Activated T-cell treated with anti-CD3 and anti-CD28 coated beads, Interleukin-2, amount 50 U/mL, for 4 hours (primary cell): ENCODE results near the gene RHBDF2. TPM values are rescaled to one million over a fixed set of nuclear protein-coding genes. Genes with fewer than 3 reads are reported as not detected.

Experiments used
- ATAC-seq, 2 donors: fragments of 200-7000 bp; cut with Tn5 transposase; one replicate each; pipeline ENCODE4 v1.10.0; 2021
- DNase-seq: peaks from one replicate; pipeline ENCODE4 v3.0.0-alpha.2; 2020
- H3K27me3 Mint-ChIP-seq: one replicate; pipeline ENCODE4 v1.8.0; 2021; ENCODE audit warnings: low read depth, mixed read lengths
- H3K36me3 Mint-ChIP-seq: one replicate; pipeline ENCODE4 v1.8.0; 2022; ENCODE audit warnings: mixed read lengths; ENCODE audit not compliant: insufficient read depth
- H3K4me1 Mint-ChIP-seq: one replicate; pipeline ENCODE4 v1.8.0; 2021; ENCODE audit warnings: low read depth, mixed read lengths
- H3K4me3 Mint-ChIP-seq: one replicate; pipeline ENCODE4 v1.8.0; 2021; ENCODE audit warnings: mild to moderate bottlenecking, moderate library complexity, mixed read lengths
- H3K9me3 Mint-ChIP-seq: one replicate; pipeline ENCODE4 v1.8.0; 2021; ENCODE audit warnings: mixed read lengths
- total RNA-seq, 3 donors: library from RNA; stranded (reverse); gene quantifications; one replicate each; pipeline ENCODE4 v1.2.1, GENCODE V29; 2021

Gene RHBDF2
- total RNA-seq, 3 donors from 2014 or later, result 29.5 to 37.0 (median 34.3) TPM

DNA sequence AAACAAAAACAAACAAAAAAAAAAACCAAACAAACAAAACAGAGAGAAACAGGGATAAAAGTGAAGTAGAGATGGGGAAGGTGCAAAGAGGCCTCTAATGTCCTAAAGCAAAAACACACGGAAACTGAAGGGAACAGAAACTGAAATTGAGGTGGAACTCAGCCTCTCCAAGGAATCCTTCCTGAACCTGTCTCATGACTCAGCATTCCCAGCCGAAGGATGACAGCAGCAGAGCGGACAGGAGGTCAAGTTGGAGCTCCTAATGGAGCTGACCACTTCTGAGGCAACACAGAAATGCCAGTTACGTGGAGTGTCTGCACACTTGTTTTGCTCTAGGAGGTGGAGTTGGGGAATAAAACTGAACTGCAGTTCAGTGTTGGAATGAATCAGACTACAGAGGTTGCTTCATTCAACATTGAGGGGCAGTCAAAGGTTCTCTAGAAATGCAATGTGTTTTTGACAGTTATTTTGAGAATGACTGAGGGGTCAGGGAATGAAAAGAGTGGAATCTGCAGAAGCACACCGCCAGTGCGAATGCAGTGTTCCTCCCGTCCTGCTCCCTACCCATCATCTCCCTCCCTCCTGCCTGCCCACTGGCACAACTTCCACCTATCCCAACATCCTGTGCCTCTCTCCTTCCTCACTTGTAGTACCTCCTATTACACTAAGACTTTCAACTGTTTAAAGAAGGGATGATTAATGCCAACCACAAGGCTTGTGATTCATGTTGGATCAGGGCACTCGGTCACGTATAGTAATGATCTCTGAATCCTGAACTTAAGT lies 54.6 kb downstream of the RHBDF2 start:
- no peak for DNase-seq
- H3K4me3 Mint-ChIP-seq, result no peak overlapping the region

DNA sequence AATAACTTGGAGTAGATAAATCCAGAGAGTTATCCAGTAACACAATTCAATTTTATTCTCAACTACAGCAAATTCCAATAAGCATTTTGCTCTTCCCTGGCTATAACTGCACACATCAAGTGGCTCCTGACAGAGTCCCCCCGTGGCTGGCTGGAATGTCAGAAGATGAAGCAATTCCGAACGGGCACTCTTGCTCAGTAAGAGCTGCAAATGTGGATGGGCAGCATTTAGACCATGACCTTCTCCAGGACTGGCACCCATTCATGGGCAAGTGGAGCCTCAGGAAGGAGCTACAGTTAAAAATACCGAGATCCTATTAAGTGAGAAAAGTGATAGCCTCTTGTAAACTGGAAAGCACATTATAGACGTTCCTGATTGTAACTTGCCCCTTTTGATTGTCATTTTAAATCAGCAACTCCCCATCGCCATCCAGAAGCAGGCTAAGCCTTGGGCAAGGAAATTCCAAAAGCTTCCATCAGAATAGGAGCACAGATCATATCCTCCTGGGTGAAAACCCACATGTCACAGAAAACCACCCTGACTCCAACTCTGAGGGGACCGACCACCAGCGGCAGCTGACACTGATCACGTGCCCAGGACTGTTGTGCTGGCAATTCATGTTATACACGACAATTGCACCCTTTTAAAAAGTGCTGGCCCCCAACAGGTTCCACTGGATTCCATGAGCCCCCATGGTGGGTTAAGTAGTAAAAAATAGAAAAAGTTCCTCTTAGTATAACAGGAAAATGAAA lies 55.4 kb downstream of the RHBDF2 start:
- Mint-ChIP-seq H3K36me3 (peaks cover 6% of the 10 kb centered on the region), H3K4me3 (no peak overlapping the region), H3K4me1 (peaks cover 79% of the 10 kb centered on the region), H3K9me3 (no peaks in the 10 kb centered on the region), H3K27me3 (no peaks in the 10 kb centered on the region)
- ATAC-seq (no peak), DNase-seq (no peak)

More for the DNA sequence above, 54.6 kb downstream of the RHBDF2 start:
- H3K9me3 Mint-ChIP-seq, result no peaks in the 10 kb centered on the region
- peaks cover 6% of the 10 kb centered on the region for H3K36me3 Mint-ChIP-seq
- peak; percentile 67 to 73 for ATAC-seq
- H3K27me3 Mint-ChIP-seq, result no peaks in the 10 kb centered on the region
- H3K4me1 Mint-ChIP-seq, result peaks cover 82% of the 10 kb centered on the region

DNA sequence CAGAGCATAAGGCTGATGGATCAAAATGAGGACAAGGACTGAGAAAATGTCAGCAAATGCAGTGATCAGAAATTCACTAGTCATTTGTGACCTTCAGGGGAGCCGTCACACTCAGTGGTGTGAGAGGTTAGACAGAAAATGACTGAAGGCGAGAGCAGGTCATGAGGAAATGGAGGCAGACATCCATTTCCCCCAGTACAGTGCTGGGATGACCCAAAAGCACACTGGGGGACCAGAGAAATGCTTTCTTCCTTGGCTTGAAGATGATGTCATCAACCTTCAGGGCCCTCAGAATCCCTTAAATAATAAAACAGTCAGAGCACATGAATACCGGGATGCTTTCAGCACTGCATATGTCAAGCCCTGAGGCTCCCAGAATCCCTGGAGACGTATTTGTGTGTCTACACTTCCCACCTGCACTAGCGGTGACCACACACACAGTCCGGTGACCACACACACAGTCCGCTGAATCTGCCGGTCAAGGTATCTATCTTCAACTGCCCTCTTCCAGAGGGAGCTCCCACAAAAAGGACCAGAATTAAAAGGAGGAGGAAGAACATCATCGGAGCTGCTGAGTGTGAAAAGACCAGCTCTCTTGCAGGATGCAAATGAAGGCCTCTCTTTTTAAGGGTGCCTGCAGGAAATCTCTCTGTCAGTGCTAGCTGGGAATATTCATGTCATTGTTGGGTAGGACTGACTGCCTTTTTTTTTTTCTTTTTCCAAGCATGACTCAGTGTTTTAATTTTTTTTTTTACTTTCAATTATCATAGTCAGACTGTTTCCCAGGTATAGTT lies 56.5 kb downstream of the RHBDF2 start:
- peaks cover 7% of the 10 kb centered on the region for H3K36me3 Mint-ChIP-seq
- H3K4me1 Mint-ChIP-seq, result peaks cover 77% of the 10 kb centered on the region
- ATAC-seq, result no peak
- H3K9me3 Mint-ChIP-seq, result no peaks in the 10 kb centered on the region
- DNase-seq, result no peak
- no peak overlapping the region for H3K4me3 Mint-ChIP-seq
- no peaks in the 10 kb centered on the region for H3K27me3 Mint-ChIP-seq

DNA sequence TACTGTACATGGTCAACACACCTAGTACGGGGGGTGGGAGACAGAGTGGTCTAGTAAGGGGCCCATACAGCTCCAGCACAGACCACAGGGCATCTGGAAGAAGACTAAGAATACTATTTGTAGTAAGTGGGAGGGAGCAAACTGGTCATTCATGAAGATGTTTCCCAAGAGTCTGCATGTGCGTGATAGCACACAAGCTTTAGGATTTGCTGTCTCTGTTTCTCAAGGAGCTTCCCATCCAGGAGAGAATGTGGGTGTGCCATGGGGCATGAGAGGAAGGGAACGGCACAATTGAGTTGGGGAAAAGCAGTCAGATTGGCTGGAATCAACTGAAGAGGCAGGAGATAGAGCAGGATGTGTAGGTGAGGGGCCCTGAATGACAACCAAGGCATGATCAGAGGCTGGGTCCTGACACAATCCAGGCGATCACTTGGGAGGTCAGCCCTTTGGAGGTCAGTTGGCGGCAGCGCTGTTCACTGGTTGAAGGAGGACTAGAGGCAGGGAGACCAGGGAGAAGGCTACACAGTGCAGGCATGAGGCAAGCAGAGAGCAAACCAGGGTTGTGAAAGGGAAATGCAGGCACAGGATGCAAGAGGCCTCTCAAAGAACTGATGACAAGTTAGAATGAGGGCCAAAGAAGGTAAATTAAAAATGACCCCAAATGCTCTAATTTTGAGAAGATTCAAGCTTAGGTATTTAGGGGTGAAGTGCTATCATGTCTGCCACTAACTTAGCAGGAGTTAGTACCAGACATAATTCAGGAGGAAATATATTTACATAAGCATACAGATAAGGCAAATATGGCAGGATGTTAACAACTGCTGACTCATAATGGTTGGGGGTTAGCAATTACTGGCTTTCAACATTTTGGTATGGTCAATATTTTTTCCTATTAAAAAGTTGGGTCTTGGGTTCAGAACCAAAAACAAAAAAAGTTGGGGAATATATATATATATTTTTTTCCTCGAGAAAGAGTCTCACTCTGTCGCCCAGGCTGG lies 58.6 kb downstream of the RHBDF2 start:
- Mint-ChIP-seq H3K36me3 (peaks cover 9% of the 10 kb centered on the region), H3K27me3 (no peaks in the 10 kb centered on the region), H3K4me1 (peaks cover 64% of the 10 kb centered on the region), H3K4me3 (no peak overlapping the region), H3K9me3 (no peaks in the 10 kb centered on the region)
- ATAC-seq (no peak), DNase-seq (no peak)

DNA sequence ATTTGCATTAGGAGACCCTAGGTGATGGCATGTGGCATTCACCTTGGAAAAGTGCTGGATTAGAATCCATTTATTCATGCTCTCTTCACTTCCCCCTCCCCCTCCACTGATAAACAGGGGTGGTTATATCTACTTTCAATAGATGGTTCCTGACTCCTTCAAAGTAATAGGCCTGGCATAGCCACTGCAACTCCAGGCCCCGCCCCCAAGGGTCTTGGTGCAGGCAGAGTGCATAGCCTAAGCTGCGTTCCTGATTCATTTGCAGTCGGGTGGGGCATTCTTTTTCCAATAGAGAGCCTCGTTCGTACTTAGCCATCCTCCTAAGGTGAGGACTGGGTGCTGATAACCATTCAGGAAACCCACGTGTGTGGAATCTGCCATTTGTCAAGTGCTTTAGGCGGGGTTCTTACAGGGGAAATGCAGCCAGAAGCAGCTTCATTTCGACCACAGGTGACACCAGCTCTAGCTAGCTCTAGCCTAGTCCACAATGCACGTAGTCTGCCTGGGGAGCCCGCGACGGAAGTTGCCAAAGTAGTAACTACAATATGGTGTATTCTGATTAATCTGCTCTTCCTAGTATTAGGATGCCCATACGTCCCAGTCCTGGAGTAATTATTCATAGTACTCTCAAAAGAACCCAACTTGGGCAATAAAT lies 59.4 kb downstream of the RHBDF2 start:
- Mint-ChIP-seq H3K9me3 (no peaks in the 10 kb centered on the region), H3K27me3 (no peaks in the 10 kb centered on the region), H3K36me3 (peaks cover 9% of the 10 kb centered on the region), H3K4me3 (no peak overlapping the region), H3K4me1 (peaks cover 55% of the 10 kb centered on the region)
- DNase-seq, result no peak
- ATAC-seq, result no peak

DNA sequence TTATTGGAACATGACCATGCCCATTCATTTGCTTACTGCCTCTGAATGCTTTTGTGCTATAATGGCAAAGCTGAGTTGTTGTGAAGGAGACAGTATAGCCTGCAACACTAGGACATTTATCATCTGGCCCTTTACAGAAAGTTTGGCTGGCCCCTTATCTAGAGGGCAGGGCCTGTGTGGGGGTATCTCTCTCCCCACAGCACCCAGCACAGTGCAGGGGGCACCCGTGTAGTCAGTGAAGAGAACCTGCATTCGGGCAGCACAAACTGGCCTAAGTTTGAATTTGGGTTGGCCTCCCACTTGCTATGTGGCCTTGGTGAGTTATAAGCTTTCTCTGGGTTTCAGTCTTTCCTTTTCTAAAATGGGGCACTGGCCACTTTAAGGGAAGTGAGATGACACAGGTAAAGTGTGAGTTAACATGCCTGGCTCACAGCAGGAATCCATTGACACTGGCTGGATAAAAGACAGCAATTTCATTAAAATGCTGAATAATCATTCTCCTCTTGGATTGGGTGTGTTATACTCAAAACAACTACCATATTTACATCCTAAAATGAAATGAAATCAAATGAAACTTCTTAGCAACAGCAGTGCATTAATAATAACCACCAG lies 60.4 kb downstream of the RHBDF2 start:
- H3K27me3 Mint-ChIP-seq, result no peaks in the 10 kb centered on the region
- peaks cover 47% of the 10 kb centered on the region for H3K4me1 Mint-ChIP-seq
- no peak for DNase-seq
- no peak for ATAC-seq
- H3K36me3 Mint-ChIP-seq, result peaks cover 9% of the 10 kb centered on the region
- no peak overlapping the region for H3K4me3 Mint-ChIP-seq
- no peaks in the 10 kb centered on the region for H3K9me3 Mint-ChIP-seq

DNA sequence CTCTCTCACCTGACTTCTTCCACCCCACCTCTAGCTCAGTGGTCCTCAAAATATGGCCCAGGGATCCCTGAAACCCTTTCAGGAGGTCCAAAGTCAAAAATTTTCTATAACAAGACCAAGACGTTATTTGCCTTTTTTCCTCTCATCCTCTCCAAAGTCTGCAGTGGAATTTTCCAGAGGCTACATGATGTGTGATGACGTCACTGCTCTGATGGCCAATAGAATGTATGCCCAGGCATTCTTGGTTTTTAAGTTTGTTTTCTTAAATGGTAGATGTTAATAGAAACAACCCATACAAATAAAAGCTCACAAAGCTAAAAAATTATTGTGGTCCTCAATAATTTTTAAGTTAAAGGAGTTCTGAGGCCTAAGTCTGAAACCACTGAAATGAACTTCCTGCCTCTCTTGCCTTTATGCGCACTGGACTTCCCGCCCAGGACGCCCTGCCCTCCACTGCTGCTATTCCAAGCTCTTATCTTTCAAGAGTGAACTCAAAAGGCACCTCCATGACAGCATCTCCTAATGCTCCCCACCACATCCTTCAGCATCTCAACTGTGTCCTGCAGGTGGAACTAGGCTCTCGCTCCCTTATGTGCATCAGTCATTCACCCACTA lies 61.8 kb downstream of the RHBDF2 start:
- DNase-seq (no peak), ATAC-seq (no peak)
- Mint-ChIP-seq H3K36me3 (peaks cover 11% of the 10 kb centered on the region), H3K27me3 (no peaks in the 10 kb centered on the region), H3K4me1 (peaks cover 35% of the 10 kb centered on the region), H3K9me3 (no peaks in the 10 kb centered on the region), H3K4me3 (no peak overlapping the region)

DNA sequence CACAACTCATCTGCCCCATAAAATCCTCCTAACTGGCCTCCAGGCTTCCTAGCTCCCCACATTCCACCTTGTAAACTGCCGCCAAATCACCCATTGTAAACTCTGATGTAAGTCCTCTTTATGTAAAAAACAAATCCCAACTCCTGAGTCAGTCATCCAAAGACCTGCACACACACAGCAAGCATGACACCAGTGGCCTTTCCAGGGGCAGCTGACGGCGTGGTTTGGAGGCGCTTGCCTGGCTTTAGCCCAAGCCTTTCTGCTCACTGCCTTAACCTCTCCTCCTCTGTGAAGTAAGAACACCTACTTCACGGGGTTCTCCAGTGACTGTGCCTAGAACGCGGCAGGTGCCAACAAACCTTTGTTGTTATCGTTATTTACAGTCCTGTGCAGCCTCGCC lies 62.3 kb downstream of the RHBDF2 start:
- Mint-ChIP-seq H3K27me3 (no peaks in the 10 kb centered on the region), H3K4me3 (no peak overlapping the region), H3K9me3 (no peaks in the 10 kb centered on the region), H3K36me3 (peaks cover 11% of the 10 kb centered on the region), H3K4me1 (peaks cover 35% of the 10 kb centered on the region)
- ATAC-seq, result no peak
- DNase-seq, result no peak

DNA sequence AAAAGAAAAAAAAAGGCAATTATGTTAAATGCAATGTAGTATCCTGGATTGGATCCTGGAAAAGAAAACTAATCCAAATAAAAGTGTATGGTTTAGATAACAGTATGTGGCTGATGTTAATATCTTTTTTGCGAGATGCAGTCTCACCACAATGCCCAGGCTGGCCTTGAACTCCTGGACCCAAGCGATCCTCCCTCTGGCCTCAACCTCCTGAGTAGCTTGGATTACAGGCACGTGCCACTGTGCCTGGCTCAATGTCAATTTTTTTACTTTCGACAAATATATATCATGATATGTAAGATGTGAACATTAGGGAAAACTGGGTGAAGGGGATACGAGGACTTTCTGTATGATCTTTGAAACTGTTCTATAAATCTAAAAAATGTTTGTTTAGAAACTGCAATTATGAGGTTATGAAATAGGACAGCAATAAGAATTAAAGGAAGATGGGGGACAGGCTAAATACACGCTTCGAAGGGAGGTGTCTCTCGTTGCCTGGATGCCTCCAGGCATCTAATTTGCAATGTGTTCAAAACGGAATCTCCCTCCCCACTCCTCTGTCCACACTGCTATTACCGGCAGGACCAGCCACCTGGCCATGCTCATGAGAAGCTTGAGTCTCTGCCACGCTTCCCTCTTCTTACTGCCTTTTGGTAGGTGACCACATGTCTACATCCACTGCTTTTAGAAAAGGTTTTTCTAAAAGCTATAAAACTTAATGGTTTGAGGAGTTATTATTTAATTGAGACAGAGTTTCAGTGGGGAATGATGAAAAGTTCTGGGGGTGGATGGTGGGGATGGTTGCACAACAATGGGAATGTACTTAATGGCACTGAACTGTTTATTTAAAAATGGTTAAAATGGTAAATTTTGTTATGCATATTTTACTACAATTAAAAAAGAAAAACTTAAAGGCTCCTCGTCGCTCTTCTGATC lies 63.5 kb downstream of the RHBDF2 start:
- ATAC-seq (no peak), DNase-seq (no peak)
- Mint-ChIP-seq H3K9me3 (no peaks in the 10 kb centered on the region), H3K4me3 (no peak overlapping the region), H3K27me3 (no peaks in the 10 kb centered on the region), H3K4me1 (peaks cover 28% of the 10 kb centered on the region), H3K36me3 (peaks cover 8% of the 10 kb centered on the region)

DNA sequence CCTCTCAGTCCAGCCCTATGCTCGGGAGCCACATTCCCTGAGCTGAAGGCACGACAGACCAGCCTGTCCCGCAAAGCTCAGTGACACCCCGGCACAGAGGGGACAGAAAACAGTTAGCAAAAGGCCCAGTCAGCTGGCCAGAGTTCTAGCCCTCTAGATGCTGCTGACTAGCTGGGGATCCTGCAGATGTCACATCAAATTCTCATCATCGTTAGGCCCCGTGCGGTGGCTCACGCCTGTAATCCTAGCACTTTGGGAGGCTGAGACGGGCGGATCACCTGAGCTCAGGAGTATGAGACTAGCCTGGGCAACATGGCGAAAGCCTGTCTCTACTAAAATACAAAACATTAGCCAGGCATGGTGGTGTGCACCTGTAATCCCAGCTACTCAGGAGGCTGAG lies 65.5 kb downstream of the RHBDF2 start:
- Mint-ChIP-seq H3K27me3 (no peaks in the 10 kb centered on the region), H3K4me3 (no peak overlapping the region), H3K4me1 (peaks cover 17% of the 10 kb centered on the region), H3K9me3 (no peaks in the 10 kb centered on the region), H3K36me3 (peaks cover 6% of the 10 kb centered on the region)
- no peak for ATAC-seq
- no peak for DNase-seq

DNA sequence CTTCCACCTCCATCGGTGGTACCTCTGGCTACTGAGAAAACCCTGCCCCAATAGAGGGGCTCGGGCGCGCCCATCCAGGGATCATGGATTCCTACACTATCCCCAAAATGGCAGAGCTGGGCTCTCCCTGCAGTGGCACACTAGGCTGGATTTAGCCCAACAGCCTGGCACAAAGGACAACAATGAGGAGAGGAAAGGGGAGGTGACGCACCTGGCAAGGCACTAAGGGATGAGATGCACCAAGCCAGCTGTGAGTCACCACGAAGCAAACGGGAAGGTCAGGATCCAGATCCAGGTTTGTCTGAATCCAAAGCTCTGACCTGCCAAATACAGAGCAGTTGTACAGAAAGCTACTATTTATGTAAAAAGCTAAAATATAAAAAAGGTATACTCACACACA lies 66.4 kb downstream of the RHBDF2 start:
- Mint-ChIP-seq H3K9me3 (no peaks in the 10 kb centered on the region), H3K27me3 (no peaks in the 10 kb centered on the region), H3K4me1 (peaks cover 16% of the 10 kb centered on the region), H3K36me3 (peaks cover 8% of the 10 kb centered on the region), H3K4me3 (no peak overlapping the region)
- no peak for ATAC-seq
- DNase-seq, result no peak

DNA sequence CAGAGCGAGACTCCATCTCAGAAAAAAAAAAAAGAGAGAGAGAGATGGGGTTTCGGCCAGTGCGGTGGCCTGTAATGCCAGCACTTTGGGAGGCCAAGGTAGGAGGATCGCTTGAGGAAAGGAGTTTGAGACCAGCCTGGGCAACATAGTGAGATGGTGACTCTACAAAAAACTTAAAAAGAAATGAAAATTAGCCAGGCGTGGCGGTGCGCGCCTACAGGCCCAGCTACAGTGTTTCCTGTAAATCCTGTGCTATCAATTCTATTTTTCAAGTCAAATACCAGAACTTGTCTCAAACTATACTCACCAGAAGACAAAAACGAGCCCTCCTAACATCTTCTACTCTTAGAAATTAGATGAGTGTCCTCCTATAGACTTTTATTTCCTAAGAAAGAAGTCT lies 67.5 kb downstream of the RHBDF2 start:
- no peak for ATAC-seq
- H3K36me3 Mint-ChIP-seq, result peaks cover 6% of the 10 kb centered on the region
- H3K27me3 Mint-ChIP-seq, result no peaks in the 10 kb centered on the region
- H3K9me3 Mint-ChIP-seq, result no peaks in the 10 kb centered on the region
- H3K4me1 Mint-ChIP-seq, result peaks cover 14% of the 10 kb centered on the region
- H3K4me3 Mint-ChIP-seq, result no peak overlapping the region
- no peak for DNase-seq
